ENCODE measurements around the gene SMOC2.
"Not testable (repeated sequence)": the region's sequence is repeated elsewhere in the genome, so short reads cannot be mapped to it uniquely, and the experiment has no call there.

Gene SMOC2

DNA sequence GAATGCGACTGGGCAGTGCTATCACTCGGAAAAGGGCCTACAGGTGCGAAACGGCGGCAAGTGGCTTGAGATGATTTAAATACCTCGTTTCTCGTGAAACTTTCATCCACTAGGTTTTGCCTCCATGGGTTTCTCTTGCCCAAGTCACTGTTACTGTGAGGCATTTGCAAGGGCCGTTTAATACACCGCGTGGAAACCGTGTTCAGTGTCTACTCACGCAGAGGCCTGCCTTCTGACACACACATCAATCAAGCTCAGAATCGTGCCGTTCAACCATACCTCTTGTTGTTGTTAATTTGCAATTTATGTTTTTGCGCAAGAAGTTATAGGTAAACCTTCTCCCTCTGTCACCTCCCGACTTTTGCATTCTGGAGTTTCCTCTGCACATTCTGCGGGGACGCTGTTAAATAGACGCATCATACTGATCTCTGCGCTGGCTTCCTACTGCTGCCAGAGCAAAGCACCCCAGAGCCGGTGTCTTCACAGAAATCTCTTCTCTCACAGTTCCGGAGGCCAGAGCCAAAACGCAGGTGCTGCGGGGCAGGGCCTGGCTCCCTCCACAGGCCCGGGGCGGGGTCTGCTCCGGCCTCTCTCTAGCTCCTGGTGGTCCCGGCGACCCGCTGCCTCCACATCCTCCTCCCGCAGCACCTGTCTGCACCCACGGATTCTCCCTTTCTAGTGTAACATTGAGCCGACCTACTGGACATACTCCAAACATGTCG is 251.4 kb downstream of the SMOC2 start:
- no peak for DNase-seq

- DNase-seq: not testable (repeated sequence)
These were observed 251.9 kb downstream of the SMOC2 start for GRCh38 chr6:168692915-168693257.

GRCh38 chr6:168694797-168695196 is 253.8 kb downstream of the SMOC2 start:
- DNase-seq: not testable (repeated sequence)

GRCh38 chr6:168695701-168696100 is 254.7 kb downstream of the SMOC2 start:
- DNase-seq: no peak

- no peak for DNase-seq
These were observed 257.9 kb downstream of the SMOC2 start for GRCh38 chr6:168698923-168699322.

DNA sequence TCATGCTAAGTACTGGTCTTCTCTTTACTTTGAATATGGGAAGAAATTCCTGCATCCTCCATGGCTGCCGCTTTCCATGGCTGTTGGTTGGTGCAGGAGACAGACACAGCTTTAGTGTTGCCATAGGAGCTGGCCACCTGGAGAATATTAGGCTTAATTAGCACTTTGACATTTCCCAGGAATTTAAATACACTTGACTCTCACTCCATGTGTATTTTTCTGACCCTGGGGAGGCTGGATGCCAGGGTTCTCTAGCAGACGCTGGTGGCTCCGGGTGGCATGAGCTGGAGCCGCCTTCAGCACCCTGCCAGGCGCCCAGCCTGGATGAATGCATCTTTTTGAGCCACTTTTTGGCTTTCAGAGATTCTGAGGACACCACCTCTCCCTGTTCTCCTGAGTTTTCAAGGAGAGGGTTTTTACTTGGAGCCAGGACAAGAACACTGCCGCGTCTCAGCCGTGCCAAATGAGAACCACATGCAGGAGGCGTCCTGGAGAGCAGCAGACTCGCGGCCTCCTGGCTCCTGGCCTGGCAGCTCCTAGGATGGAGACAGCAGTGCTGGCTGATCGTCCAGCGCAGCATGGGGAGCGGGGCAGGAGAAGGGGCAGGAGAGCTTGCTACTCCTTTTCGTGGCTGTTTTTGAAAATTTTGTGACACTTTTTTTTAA is 258.8 kb downstream of the SMOC2 start:
- no peak for DNase-seq

- DNase-seq: no peak
These were observed 259.9 kb downstream of the SMOC2 start for GRCh38 chr6:168700880-168701279.

GRCh38 chr6:168703990-168704389 is 263.0 kb downstream of the SMOC2 start:
- DNase-seq: no peak

GRCh38 chr6:168704678-168705077 is 263.7 kb downstream of the SMOC2 start:
- no peak for DNase-seq

- not testable (repeated sequence) for DNase-seq
These were observed 264.3 kb downstream of the SMOC2 start for GRCh38 chr6:168705271-168705670.

GRCh38 chr6:168706471-168707177 is 265.6 kb downstream of the SMOC2 start:
- DNase-seq: no peak

DNA sequence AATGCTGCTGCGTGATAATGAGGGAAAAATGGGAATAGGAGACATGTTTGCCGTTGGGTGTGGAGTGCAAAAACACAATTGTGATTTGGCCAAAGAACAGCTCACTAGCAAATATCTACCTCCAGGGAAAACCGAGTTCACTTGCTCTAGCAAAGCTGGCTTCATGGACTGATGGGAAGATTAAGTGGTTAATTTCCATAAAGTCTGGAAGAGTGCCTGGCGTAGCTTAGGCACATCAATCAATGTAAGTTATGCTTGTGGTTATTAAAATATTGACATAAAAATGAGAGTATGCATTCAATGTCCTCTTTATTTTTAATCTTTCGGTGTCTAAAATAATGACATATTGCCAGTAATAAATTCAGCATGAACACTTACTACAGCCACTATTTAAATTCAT is 267.5 kb downstream of the SMOC2 start:
- DNase-seq: no peak

GRCh38 chr6:168708984-168709383 is 268.0 kb downstream of the SMOC2 start:
- no peak for DNase-seq

DNA sequence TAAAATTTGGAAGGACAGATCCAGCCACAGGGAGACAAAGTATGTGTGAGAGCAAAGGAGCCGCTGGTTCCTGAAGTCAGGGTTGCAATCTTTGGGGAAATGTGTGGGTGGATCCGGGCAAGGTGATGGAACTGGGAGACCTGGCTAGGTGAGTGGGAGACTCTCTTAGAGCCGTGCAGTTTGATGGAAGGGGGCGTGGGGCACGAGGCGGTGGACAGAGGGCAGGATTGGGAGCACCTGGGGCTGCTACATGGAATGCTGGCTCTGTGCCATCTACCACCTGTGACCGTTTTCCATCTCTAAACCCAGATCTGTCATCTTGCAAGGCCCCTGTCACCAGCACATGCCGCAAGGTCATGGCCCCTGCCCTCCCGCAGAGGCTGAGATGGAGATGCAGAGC is 268.4 kb downstream of the SMOC2 start:
- no peak for DNase-seq

GRCh38 chr6:168709991-168710390 is 269.0 kb downstream of the SMOC2 start:
- no peak for DNase-seq

- no peak for DNase-seq
These were observed 270.2 kb downstream of the SMOC2 start for GRCh38 chr6:168711049-168711640.

DNA sequence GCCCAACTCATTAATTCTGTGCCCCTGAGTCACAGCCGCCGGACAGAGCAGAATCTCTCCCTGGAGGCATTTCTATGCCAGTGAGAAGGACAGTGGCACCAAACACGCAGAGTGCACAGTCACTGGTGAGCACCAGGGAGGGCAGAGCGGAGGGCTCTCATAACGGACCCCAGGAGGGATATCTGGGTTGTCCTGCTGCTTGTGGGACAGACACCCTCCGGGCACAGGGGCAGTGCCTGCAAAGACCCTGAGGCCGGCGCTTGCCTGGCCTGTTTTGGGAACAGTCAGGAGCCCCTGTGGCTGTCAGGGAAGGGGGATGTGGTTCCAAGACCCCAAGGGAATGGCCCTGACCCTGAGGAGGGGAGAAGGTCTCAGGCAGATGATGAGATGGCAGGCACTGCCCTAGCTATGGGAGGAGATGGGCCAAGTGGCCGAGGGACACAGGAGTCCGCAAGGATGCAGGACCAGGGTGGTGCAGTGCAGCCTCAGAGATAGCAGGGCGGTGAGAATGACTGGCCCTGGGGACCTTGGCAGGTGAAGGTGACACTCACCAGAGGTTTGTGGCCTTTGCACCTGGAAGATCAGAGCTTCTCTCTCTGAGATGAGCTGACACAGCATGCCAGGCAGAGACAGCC is 270.8 kb downstream of the SMOC2 start:
- DNase-seq: no peak

GRCh38 chr6:168712993-168713392 is 272.0 kb downstream of the SMOC2 start:
- DNase-seq: no peak

- DNase-seq: no peak
These were observed 272.9 kb downstream of the SMOC2 start for GRCh38 chr6:168713839-168714238.

GRCh38 chr6:168714547-168715260 is 273.7 kb downstream of the SMOC2 start:
- DNase-seq: no peak

GRCh38 chr6:168715643-168716481 is 274.9 kb downstream of the SMOC2 start:
- no peak for DNase-seq

DNA sequence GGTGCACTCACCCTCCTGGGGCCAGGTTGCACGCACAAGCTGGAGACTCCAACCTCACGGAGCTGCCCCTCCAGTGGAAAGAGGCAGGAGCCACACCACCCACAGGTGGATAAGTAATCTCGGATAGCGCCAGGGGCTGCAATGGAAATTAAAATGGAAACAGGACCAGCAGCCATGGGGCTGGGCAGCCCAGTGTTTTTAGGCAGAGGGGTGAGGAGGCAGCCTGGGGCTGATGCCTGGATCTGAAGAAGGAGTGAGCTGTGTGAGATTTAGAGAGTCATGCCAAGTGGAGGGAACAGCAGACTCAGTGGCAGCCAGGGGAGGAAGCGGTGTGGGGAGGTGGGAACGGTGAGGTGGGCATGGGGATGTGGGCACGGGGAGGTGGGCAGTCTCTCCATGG is 275.6 kb downstream of the SMOC2 start:
- DNase-seq: no peak
